ENCODE results near the gene RPS6KC1. TPM values are rescaled to one million over a fixed set of nuclear protein-coding genes. Genes with fewer than 3 reads are reported as not detected.

The RPS6KC1 gene
- total RNA-seq, 4 donors from 2014 or later: 13.5 to 29.7 (median 22.2) TPM

GRCh38 chr1:213176341-213176740 lies 125.3 kb downstream of the RPS6KC1 start:
- Histone ChIP-seq H3K4me1 (no peaks in the 10 kb centered on the region), H3K27ac (no peak overlapping the region), H3K9me3 (no peaks in the 10 kb centered on the region), H3K4me3 (no peak overlapping the region), H3K27me3 (no peaks in the 10 kb centered on the region), H3K36me3 (peaks cover 0 to 5% (median 0%) of the 10 kb centered on the region in 3 donors)
- no peak for DNase-seq
- TF ChIP-seq POLR2A (IDR thresholded peaks at IDR 0.05) (no peak), CTCF (IDR thresholded peaks at IDR 0.05) (no peak)

- TF ChIP-seq POLR2A (IDR thresholded peaks at IDR 0.05): no peak
- TF ChIP-seq CTCF (IDR thresholded peaks at IDR 0.05): no peak
- no peaks in the 10 kb centered on the region for H3K9me3 ChIP-seq
These were observed 128.7 kb downstream of the RPS6KC1 start for GRCh38 chr1:213179784-213180183.

GRCh38 chr1:213180833-213181232 lies 129.8 kb downstream of the RPS6KC1 start:
- DNase-seq: no peak
- TF ChIP-seq POLR2A (IDR thresholded peaks at IDR 0.05) (no peak), CTCF (IDR thresholded peaks at IDR 0.05) (no peak)
- H3K27me3 ChIP-seq: no peaks in the 10 kb centered on the region
- no peaks in the 10 kb centered on the region for H3K9me3 ChIP-seq
- no peaks in the 10 kb centered on the region for H3K36me3 ChIP-seq
- no peaks in the 10 kb centered on the region for H3K4me1 ChIP-seq
- no peak overlapping the region for H3K4me3 ChIP-seq
- H3K27ac ChIP-seq: no peak overlapping the region

More at GRCh38 chr1:213179784-213180183, 128.7 kb downstream of the RPS6KC1 start:
- no peak for DNase-seq
- no peaks in the 10 kb centered on the region for H3K4me1 ChIP-seq
- H3K27me3 ChIP-seq: no peaks in the 10 kb centered on the region
- H3K36me3 ChIP-seq: no peaks in the 10 kb centered on the region
- no peak overlapping the region for H3K4me3 ChIP-seq
- H3K27ac ChIP-seq: no peak overlapping the region

- H3K36me3 ChIP-seq: no peaks in the 10 kb centered on the region
- no peak overlapping the region for H3K27ac ChIP-seq
- no peak for TF ChIP-seq CTCF (IDR thresholded peaks at IDR 0.05)
- no peak for TF ChIP-seq POLR2A (IDR thresholded peaks at IDR 0.05)
- no peak for DNase-seq
- H3K27me3 ChIP-seq: no peaks in the 10 kb centered on the region
- no peaks in the 10 kb centered on the region for H3K4me1 ChIP-seq
- H3K4me3 ChIP-seq: no peak overlapping the region
- H3K9me3 ChIP-seq: peaks cover 0 to 4% (median 1%) of the 10 kb centered on the region in 4 donors
These were observed 132.1 kb downstream of the RPS6KC1 start for GRCh38 chr1:213183036-213183672.

- no peaks in the 10 kb centered on the region for H3K4me1 ChIP-seq
- DNase-seq: no peak
- TF ChIP-seq POLR2A (IDR thresholded peaks at IDR 0.05): no peak
- TF ChIP-seq CTCF (IDR thresholded peaks at IDR 0.05): no peak
- no peaks in the 10 kb centered on the region for H3K27me3 ChIP-seq
- peaks cover 0 to 4% (median 1%) of the 10 kb centered on the region in 4 donors for H3K9me3 ChIP-seq
- no peak overlapping the region for H3K27ac ChIP-seq
- no peak overlapping the region for H3K4me3 ChIP-seq
- H3K36me3 ChIP-seq: no peaks in the 10 kb centered on the region
These were observed 135.1 kb downstream of the RPS6KC1 start for GRCh38 chr1:213186168-213186567.

Measured in Peyer's patch (tissue), 4 donors.